GM18870 (cell line): ENCODE measurements around the gene PHLPP1.

Source experiments
- ATAC-seq: cut with Tn5 transposase; IDR thresholded peaks from one replicate; pipeline ENCODE4 v1.9.1; 2021; ENCODE audit warnings: moderate library complexity; ENCODE audit not compliant: unreplicated experiment

The PHLPP1 gene

DNA sequence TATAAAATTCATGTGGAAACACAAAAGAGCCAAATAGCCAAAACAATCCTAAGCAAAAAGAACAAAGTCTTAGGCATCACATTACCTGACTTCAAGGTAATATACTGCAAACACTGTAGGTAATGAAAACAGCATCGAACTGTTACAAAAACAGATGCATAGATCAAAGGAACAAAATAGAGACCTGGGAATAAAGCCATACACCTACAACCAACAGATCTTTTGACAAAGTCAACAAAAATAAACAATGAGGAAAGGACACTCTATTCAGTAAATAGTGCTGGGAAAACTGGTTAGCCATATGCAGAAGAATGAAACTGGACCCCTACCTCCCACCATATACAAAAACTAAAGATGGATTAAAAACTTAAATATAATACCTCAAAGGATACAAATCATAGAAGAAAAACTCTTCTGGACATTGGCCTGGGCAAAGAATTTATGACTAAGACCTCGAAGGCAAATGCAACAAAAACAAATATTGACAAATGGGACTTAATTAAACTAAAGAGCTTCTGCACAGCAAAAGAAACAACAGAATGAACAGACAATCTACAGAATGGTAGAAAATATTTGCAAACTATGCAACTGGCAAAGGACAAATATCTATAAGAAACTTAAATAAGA lies 218.0 kb downstream of the PHLPP1 start:
- ATAC-seq: no peak

DNA sequence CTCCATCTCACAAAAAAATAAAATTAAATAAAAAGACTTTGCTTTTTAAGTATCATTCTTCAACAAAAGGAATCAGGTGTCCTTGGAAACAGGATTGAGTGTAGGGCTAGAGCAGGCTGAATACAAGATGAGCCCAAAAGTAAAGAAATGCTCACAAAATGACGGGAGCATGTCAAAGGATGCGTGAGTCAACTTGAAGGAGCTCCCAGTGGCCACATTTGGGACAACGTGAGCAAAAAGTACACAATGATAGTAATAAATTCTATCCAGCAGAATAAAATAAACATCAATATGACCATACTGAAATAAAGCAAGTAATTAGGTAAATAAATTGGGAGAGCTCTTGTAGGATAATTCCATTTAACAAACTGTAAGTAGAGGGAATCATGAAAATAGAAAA lies 220.7 kb downstream of the PHLPP1 start:
- ATAC-seq: no peak

DNA sequence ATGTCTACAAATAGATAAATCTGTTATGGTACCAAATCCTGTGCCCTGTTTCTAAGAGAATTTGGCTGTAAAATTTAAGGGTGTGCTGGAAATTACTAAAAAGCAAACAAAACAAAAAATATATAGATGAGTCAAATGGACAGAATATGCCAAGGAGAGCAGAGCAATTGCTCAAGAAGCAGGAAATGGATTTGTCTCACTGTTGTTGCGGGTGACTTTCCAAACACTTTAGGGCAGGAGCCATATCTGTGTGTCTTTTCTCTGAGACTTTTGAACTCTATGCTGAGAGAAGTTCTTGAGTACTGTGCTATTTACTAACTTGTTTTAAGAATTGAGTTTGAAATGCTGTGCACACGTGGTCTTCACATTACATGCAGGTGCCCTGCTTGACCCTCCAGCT lies 221.7 kb downstream of the PHLPP1 start:
- no peak for ATAC-seq

DNA sequence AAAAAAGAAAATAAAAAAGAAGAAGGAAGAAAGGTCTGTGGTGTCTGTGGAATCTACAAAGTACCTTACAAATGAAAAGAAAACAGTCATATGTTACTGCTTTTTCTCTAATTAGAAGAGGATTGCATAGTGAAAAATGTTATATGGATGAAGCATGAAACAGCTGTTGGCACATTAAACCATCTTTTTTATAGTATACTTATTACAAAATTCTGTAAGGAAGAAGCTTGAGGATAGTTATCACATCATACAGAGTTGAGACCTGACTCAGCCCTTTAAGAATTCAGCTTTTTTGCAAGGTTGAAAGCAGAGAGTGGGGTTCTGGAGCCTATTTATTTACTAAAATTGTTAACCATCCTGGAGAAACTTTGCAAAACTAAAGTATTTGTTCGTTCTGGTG lies 222.7 kb downstream of the PHLPP1 start:
- ATAC-seq: no peak

DNA sequence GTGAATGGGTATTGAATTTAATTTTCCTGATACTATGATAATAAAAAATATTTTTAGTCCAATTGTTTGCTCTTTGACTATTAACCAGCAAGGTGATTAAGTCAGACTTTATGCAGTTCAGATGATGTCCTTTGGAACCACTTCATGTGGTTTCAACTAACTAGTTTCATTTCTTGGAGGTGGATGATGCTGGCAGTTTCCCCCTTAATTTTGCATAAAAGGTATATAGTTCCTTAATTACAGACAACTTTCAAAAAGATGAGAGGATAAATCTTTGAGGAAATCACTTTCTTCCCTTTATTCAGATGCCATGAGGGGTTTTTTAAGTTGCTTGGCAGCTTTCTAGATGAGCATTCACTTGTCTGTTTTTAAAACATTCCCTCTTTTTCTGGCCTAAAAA lies 223.1 kb downstream of the PHLPP1 start:
- peak; percentile 64 for ATAC-seq

DNA sequence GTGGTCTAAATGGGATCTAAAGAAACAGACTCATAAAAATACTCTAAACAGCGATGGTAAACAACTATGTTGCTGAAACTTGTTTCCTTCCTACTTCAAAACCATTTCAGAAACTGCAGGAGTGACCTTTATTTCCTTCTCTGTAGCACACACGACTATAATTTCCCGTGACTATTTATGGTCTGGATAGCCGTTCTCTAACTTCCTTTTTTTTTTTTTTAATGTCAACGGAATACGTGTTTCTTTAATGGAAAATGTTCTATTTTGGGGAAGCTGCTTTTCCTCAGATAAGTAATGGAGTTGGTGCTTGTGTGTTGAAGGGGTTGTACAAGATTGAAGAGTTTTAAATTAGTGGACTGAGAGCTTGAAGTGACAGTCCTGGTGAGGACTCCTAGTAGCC lies 224.1 kb downstream of the PHLPP1 start:
- no peak for ATAC-seq

DNA sequence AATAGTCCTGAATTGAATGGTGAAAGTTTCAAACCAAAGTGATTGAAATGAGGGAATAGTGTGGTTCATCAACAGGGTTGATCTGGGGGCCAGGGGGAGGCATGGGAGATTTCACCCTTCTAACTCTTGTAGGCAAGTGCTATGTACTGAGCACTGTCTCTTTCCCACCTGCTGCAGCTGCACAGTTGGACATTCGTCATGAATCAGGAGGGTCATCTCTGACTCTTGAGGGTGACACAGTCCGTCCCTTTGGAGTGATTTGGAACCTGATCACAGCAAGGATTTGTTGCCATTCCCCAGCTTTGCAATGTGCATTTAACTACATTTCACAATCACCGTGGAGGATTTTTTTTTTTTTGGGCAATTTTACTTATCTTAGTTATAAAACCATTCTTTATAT lies 224.6 kb downstream of the PHLPP1 start:
- ATAC-seq: no peak

DNA sequence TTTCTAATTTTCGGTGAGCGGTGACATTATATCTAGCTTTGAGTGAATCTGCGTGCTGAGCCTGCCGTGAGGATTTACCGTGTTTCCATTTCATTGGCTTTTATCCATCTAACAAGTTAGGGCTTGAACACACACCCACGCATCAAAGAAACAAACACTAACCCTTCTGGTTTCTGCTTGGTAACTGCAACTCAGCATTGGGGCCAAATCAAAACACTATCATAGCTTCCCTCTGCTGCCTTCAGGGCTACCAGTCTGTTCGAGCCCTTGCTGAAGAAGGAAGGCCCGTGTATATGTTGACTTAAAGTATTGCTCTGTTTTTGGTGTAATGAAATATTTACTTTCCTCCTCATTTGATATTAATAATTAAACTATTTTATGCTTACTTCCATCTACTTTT lies 227.2 kb downstream of the PHLPP1 start:
- ATAC-seq: no peak

DNA sequence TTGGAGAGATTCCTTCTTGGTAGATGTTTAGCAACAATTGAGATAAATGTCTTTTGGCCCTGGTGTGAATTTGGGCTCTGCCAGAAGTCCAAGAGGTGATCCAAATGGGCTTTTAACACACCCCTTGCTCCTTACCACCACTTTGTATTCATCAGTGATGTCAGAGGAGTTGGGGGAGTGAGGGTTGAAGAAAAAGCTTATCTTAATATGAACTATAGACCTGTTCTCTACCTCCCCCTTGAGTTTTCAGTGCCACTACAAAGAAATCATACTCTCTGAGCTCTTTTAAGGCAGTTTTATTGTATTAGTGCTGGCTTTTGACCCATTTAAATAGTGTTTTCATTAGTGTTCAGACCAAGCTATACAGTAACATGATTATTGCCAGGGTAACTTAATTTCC lies 229.1 kb downstream of the PHLPP1 start:
- no peak for ATAC-seq

DNA sequence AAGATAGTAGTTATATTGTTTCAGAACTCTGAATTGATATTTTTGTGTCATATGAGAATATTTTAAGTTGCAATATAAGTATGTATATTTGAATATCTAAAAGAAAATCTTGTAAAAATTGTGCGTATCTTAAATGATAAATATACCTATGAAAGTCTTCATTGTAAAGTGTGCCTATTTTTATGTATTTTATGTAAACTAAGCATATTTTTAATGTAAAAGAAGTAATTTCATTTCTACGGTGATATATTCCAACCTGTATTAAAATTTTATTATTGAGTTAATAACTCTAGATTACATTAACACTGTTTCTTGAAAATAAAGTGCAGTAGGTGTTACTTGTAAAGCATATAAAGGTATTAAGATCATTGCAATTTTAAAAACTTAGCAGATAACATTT lies 233.4 kb downstream of the PHLPP1 start:
- no peak for ATAC-seq

DNA sequence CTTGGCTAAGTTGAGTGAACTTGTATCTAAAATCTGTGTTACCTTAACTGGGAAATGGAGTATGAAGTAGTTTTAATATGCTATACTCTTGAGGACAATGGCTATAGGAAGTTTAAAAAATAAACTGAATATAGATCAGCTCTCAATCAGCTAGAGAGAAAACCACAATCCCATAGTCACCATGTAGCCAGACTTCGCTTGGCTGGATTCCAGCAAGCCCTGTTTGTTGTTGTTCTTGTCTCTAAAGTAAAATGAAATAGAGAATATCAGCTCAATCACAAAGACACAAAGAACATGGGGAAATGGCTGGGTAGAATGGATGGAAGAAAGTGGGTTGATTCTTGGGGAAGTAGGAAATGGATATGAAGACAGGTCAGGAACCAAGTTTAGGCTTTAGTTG lies 234.9 kb downstream of the PHLPP1 start:
- ATAC-seq: no peak

DNA sequence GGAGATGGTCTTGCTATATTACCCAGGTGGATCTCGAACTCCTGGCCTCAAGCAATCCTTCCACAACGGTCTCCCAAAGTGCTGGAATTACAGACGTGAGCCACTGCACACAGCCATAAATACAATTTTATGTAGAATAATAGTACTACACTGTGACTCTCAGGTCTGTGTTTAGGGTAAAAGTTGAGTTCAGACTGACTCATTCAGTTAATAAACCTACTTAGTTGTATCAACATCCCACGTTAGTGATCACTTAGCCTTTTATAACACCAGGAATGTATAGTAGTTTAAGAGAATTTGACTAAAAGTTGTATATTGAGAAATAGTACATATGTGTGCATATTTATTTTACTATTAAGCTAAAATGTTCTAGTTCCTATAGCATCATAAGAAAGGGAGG lies 237.5 kb downstream of the PHLPP1 start:
- no peak for ATAC-seq

DNA sequence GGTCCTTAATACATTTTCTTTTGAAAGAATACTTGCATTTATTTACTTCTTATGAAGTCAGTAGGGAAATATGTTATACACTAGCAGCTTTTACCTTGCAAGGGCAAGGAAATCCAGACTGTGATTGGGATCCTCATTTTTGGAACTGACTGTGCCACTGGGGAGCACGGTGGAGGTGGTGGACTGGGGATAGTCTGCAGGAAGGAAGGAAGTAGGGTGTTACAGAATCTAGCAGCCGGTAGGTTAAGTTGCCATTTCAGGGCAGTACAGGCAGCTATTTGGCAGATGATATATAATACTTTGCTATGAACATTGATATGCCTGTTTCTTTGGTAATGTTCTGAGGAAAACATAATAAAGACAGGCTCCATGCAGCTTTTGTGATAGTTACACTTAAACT lies 238.3 kb downstream of the PHLPP1 start:
- ATAC-seq: no peak

DNA sequence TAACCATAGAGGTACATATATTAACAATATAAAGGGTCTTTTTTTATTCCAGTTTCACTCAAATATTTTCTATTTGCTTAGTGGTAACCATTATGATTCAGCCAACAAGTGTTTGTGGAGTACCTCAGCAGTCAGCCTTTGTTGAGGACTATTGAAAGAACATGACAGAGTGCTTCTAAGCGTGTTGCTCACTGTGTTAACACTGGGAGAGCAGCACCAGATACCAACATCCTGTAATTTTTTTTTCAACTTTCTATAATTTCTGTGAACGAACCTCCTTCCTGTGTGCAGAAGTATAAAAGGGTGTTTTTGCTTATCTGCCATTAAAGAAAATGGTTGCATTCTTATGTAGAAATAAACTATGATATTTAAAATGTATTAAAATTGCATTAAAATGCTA lies 239.0 kb downstream of the PHLPP1 start:
- no peak for ATAC-seq

DNA sequence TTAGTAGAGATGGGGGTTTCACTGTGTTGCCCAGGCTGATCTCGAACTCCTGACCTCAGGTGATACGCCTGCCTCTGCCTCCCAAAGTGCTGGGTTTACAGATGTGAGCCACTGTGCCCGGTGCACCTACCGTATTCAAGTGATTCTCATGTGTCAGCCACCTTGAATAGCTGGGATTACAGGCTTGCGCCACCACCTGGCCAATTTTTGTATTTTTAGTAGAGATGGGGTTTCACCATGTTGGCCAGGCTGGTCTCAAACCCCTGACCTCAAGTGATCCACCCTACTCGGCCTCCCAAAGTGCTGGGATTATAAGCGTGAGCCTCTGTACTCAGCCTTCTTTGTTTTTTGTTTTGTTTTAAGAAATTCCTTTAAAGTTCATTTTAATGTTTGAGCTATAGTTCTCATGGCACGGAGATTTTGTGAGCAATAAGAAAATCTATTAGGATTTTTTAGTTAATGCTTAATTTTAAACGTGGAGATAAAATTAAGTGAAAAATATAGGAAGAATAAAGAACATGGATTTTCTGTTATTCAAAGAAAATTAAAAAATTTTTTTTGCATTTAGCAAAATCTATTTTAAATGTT lies 242.6 kb downstream of the PHLPP1 start:
- no peak for ATAC-seq

DNA sequence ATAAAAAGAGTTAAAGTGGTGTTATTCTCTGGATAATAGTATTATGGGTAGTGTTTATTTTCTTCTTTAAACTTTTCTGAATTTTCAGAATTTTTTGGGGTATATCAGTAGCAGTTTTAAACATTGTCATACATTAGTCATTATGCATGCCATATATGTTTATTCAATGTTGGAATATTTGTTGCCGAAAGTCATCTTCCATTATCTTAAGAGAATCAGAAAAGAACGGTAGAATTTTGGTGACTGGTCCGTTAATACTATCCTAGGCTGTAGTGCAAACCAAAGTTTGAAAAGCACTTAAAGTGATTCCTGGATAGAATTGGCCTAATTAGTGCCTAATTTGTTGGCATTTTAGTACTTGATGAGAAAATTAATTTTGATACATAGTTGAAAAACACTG lies 244.1 kb downstream of the PHLPP1 start:
- ATAC-seq: no peak

DNA sequence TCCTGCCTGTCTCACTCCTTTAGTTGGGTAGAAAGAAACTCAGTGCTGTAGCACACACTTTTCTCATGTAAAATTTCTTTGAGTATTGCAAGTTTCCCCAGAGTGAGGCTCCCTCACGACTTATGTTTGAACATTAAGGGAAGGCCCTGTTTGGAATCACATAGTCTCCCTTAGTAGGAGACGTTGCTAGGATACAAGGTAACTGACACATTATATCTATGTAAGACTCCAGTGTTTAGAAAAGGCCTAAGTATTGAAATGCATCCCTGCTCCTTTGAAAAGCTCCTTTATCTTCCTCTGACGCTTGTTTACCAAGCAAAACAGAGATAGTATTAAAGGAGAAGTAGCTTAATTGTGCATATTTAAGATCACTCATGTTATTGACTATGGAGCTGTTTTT lies 248.2 kb downstream of the PHLPP1 start:
- ATAC-seq: no peak

DNA sequence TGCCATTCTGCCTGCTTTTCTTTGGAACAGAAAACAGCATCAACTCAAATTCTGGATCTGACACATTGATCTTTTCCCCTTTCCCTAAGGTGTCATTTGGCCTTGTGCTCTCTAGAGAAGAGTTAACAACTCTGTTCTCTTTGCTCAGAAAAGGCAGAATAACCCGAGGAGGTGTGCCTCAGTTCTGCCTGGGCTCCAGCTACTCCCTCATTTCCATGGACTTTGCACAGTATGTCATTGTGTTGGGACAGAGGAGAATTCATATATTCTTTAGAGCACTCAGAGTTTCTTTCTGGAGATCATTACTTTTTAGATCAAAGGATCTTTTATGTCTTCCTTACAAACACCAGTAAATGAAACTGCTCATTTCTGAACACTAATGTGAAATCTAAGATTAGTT lies 249.1 kb downstream of the PHLPP1 start:
- no peak for ATAC-seq

DNA sequence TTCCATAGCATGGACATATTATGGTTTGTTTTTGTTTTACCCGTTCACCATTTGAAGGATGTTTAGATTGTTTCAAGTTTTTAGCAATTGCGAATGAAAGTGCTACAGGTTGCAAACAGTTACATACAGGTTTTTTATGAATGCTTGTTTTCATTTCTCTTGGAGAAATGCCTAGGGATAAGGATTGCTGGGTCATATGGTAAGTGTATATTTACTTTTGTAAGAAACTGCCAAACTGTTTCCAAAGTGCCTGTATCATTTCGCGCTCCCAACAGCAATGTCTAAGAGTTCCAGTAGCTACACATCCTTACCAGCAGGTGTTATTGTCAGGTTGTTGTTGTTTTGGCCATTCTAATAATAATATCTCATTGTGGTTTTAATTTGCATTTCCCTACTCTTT lies 251.7 kb downstream of the PHLPP1 start:
- no peak for ATAC-seq

DNA sequence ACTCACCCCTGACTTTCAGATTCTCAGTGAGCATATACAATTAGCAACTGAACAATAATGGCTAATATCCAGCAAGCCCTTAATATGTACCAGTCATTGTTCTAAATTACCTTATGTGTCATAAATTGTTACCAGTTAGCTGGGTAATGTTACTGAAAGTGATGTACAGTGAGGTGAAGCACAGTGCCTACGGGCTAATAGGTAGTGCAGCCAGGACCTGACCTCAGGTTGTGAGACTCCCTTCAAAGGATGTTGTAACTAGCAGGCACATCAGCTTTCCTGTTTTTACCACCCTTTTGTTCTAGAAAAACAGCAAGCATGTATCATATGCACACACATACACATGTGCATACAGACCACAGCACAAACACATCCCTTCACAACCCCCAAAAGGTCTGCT lies 258.3 kb downstream of the PHLPP1 start:
- no peak for ATAC-seq

DNA sequence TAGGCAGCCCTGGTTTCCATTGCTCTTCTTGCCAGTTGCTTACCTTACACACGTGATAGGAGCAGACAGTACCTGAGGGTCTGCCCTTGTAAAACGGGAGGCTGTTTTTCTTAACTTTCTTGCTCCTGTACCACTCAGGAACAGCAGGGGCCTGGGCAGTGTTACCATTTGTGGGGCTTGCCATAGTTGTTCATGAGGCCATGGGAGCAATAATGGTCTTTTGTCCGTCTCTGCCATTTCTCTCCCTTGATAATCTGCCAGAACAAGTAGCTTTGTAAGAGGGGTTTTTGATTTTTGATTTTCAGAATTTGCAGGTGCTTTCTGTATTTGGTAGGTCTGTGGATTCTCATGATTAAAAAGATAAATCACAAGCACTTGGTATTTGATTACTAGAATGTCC lies 259.0 kb downstream of the PHLPP1 start:
- ATAC-seq: no peak

DNA sequence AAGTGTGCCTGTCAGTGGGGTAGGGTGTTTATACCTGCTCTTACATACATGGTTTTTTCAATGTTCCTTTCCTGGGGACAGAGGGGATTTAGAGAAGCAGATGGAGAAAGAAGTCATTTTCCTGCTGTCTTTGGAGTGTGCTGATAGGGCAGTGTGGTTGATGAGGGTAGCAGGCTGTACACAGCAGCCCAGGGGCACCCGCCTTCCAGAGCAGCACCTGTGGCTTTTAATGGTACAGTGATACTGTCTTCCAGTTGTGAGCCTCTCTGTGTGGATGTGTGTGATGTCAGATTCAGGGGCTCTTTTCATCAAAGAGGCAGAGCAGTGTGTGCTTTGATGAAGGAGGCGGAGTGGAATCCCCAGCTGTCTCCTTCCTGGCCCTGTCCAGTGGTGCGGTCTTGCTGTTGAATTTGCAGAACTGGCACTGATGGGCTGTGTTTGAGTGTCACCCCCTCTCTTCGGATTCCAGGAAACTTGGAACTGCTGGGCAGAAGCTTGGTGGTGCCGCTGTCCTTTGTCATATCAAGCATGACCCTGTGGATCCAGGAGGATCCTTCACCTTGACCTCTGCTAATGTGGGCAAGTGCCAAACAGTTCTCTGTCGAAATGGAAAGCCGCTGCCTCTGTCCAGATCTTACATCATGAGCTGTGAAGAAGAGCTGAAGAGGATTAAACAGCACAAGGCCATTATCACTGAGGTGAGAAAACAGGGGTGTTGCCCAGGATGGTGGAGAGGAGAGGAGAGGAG lies 259.8 kb downstream of the PHLPP1 start:
- ATAC-seq: no peak

DNA sequence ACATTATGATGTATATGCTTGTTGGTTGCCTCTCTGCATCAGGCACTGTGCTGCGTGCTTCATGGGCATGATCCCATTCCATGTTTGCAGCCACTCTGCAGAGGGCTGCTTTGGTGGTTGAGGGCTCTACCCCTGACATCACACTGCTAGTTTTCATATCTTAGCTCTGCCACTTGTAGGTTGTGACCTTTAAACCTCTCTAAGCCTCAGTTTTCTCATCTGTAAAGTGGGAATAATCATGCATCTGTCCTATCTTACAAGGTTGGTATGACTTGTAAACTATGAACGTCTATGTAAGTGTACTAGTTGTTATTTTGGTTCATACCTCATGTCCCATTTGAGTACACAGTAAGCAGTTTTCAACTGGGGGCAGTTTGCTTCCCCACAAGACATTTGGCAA lies 260.4 kb downstream of the PHLPP1 start:
- ATAC-seq: no peak
